HG02973 (cell line): ENCODE data around the gene RAMP3.
"Not testable (repeated sequence)": the region's sequence is repeated elsewhere in the genome, so short reads cannot be mapped to it uniquely, and the experiment has no call there.

Source experiments
- ATAC-seq: cut with Tn5 transposase; IDR thresholded peaks from one replicate; pipeline ENCODE4 v1.9.1; 2021; ENCODE audit warnings: moderate library complexity; ENCODE audit not compliant: unreplicated experiment

The RAMP3 gene

DNA sequence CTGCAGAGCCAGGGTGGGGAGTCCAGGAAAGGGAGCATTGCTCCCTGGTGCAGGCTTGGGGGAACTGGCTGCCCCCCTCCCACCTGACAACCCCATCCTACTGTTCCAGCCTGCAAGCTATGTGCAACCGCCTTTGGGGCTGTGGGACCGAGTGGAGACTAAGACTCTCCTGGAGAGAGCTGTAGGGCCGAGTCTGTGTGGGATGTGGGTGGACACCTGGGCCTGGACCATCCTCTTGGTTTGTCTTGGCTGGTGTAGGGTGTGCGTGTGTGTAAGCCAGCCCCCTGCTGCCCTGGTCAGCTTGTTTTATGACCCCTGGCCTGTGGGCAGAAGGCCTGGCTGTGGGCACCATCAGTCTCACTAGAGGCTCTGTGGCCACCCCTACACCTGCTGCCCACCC lies 1.6 kb upstream of the RAMP3 start:
- ATAC-seq: no peak

DNA sequence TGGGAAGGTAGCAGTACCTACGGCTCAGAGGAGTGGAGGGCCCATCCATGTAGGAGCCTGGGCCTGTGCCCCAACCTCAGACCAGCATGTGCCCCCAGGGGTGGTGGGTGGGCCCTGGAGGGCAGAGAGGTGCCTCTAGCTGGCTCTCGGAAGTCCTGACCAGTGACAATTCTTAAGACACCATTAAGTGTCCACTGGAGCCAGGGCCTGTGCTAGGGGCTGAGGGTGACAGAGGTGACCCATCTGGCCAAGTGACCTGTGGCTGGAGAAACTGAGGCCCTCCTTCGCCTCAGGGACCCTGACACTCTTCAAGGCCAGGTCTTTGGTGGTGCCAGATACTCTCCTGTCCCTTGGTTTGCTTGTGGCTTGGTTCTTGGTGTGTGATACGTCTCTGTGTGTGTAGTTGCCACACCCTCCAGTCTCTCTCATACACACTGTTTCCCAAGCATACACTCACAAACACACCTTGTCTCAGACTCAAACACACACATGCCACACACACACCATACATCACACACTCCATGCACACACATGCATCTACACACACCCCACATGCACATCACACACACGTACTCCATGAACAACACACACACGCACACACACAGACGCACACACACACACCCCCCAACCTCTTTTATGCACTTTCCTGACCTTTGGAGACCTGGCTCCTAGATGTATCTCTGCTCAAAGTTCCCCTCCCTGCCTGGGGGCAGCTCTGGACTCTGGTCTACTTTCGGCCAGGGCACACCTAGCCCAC lies 897 bp upstream of the RAMP3 start:
- ATAC-seq: no peak

DNA sequence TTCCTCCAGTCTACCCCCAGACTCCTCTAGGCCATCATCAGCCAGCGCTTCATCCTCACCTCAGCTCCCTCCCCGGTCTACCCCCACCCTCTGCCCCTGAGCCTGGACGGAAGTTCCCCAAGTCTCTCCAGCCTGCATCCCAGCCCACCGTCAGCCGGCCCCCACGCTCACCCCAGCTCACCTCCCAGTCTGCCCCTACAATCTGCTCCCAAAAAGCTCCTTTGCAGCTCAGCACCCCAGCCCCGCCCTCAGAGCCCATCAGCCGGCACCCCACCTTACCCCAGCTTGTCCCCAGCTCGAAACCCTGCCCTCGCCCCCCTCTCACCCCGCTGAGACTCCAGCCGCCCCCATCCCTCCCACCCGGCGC lies 322 bp upstream of the RAMP3 start:
- ATAC-seq: no peak

DNA sequence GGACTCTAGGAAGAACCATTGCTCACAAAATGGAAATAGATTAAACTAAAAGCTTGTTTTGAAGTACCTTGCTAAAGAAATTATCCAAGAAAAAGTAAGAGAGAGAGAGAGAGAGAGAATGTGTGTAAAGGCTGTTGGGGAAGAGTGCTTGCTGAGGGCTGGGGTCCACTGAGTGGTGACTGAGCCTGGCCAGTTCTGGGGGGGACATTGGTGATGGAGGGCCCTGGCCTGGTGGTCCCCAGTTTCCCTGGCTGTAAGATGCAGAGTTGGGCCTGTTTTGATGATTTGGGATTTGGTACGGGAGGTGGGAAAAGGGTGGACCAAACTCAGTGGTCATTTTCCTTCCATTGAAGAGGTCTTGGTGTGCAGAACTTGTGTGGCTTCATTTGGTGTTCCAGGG lies 880 bp downstream of the RAMP3 start:
- ATAC-seq: no peak

DNA sequence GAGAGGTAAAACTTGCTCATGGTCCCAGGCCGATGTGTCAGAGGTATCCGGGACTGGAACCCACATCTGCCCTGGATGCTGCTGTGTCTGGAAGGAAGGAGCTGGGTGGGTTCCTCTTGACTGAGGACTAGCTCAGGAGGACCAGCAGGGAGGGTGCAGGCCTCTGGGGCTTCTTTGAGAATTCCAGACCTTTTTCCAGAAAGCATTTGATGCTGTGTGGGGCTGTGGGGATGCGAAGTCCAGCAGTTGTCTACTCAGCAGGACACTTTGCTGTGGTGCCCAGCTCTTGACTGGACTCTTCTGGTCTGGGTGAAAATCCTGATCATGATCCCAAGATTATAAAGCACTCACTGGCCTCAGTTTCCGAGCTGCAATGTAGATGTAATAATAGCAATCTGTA lies 1.7 kb downstream of the RAMP3 start:
- no peak for ATAC-seq

DNA sequence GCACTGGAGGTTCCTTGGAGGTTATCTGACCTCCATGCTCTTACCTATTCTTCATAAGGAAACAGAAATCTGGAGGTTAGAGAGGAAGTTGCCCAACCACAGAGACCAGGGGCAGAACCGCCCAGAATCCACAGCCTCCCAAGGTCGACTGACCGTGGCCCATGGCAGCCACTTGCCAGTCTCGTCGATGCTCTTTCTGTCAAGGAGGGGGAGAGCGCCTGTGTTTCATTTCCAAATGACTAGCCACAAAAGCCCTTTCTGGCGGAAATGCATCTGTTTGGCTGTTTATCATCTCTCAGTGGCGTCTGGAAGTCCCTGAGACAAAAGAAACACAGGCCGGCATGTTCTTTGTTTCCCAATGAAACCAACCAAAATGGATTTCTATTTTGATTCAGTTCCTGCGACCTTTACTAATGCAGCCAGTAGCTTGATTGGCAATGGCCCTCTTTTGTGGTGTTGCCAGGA lies 2.9 kb downstream of the RAMP3 start:
- peak; percentile 53 for ATAC-seq

DNA sequence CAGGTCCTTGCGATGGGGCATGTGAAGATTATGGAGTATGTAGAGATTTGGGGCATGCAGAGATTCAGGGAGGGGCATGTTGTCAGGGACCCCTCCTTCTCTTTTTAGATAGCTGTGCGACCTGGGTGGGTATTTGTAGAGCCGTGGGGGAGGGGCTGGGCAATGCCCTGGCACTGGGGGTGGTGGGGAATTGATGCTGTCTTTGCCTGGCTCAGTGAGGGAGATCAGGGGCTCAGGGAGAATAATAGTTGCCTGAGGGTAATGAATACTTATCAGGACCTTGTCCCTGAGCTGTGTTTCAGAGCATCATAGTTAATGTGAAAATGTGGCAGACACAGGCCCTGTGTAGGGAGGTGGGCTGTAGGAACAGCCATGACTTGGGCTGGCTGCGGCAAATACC lies 3.5 kb downstream of the RAMP3 start:
- ATAC-seq: no peak

DNA sequence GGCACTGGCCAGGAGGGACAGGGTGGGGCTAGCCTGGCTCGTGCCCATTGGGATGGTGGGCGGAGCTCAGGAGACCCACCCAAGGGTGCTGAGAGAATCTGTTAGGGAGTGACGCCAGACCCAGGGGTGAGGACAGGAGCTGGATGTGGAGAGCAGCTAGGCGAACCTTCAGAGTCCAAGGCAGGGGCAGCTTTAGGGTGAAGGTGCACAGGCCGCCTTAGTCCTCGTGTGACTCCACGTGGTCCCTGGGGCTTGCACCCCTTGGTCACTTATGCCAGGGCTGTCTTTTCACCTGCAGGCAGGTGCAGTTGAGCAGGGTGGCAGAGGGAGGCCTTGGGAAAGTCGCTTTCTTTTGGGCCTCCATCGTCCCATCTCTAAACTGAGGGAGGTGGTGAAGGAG lies 4.3 kb downstream of the RAMP3 start:
- no peak for ATAC-seq

DNA sequence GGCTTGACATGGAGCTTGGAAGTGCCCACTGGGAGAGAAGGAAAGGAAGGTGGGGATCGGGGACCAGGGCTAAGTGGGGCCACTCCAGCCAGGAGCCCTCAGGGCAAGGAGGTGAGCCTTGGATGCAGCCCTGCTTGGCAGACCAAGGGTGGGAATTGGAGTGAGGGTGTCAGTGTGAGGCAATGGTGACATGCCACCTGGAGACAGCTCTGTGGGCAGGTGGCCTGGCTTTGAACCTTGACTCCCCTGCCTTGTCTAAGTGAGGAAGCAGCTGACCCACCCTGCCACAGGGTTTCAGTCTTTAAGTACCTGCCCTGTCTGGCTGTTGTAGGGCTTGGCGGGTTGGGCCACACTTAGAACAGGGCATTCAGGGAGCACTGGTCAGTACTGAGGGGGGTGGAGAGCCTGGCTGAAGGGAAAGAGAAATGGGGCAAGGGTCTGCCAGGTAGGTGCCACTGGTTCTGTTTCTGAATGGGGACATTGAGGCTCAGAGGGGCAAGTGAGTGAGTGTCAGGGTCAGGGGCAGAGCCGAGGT lies 4.8 kb downstream of the RAMP3 start:
- ATAC-seq: no peak

DNA sequence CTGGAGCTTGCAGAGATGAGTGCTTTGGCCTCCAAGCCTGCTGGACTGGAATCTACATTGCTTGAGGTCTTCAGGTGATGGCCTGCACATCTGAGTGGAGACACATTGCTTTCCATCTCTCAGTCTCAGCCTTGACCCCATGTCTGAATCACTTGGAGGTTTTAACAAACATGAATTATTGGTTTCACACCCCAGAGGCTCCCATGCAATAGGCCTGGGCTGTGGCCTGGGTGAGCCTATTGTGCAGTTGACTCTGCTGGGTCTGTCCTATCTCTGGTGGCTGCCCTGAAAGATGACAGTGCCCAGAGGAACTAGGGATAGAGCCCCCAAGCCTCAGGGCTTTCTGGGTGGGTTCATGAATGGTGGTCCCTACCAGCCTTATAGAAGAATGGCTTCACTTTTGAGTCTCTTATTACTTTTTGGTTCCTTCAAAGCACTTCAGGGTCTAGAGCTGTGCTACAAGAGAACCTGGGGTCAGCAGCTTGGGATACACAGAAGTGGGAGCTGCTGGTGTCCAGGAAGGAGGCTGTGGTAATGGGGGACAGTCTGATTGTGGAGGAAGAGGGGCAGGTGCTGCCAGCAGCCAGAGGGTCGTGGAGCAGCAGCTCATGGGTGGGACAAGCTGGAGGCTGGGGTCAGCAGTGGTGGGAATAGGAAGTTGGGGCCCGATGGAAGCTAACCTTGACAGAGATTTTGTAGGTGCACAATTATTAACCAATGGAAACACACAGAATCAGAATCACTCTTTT lies 5.5 kb downstream of the RAMP3 start:
- ATAC-seq: no peak

DNA sequence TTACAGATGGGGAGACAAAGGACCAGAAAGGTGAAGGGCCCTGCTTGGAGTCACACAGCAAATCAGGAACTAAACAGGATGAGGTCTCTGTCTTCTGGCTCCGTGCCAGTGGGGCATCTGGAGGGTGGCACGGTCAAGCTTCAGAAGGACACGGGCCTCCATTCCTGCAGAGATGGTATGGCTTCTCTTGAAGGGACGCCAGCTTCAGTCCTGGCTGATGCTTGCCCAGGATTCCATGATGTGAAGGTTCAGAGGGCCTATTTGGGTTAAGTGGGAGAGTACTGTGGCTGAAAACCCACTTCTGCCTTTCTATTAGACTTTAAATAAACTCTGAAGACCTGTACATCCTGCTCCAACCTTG lies 6.1 kb downstream of the RAMP3 start:
- ATAC-seq: no peak

DNA sequence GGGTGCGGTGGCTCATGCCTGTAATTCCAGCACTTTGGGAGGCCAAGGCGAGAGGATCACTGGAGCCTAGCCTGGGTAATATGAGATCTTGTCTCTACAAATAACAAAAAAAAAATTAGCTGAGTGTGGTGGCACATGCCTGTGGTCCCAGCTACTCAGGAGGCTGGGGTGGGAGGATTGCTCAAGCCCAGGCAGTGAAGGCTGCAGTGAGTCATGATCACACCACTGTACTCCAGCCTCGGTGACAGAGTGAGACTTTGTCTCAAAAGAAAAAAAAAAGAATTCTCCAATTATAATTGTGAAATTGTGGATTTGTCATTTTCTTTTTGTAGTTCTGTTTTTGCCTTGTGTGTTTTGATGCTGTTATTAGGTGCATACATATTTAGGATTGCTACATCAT lies 6.7 kb downstream of the RAMP3 start:
- not testable (repeated sequence) for ATAC-seq

DNA sequence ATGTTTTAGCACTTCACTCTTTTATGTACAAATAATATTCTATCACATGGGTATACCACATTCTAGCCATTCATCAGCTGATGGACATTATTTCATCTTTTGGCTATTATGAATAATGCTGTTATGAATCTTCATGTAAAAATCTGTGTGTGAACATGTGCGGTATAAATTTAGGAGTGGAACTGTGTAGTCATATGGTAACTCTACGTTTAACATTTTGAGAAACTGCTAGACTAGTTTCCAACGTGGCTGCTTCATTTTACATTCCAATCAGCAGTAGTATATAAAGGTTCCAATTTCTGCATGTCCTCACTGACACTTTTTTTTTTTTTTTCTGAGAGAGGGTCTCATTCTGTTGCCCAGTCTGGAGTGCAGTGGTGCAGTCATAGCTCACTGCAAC lies 8.3 kb downstream of the RAMP3 start:
- no peak for ATAC-seq

DNA sequence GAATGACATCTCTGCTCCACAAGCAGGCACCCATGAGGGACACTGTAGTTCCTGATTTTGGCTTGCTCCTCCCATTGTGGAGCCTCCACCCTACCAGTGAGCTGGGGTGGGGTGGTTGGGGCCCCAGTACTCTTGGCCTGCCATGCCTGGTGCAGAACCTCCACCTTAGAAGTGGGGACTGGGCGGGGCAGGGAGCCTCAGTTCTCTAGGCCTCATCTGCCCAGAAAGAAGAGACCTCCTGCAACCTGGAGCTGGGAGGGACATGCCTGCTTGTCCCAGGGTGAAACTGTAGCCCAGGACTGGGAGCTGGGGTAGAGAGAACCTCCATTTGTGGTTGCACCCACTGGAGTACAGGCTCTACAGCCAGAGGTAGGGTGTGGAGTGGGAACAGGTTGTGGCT lies 14.4 kb downstream of the RAMP3 start:
- no peak for ATAC-seq

DNA sequence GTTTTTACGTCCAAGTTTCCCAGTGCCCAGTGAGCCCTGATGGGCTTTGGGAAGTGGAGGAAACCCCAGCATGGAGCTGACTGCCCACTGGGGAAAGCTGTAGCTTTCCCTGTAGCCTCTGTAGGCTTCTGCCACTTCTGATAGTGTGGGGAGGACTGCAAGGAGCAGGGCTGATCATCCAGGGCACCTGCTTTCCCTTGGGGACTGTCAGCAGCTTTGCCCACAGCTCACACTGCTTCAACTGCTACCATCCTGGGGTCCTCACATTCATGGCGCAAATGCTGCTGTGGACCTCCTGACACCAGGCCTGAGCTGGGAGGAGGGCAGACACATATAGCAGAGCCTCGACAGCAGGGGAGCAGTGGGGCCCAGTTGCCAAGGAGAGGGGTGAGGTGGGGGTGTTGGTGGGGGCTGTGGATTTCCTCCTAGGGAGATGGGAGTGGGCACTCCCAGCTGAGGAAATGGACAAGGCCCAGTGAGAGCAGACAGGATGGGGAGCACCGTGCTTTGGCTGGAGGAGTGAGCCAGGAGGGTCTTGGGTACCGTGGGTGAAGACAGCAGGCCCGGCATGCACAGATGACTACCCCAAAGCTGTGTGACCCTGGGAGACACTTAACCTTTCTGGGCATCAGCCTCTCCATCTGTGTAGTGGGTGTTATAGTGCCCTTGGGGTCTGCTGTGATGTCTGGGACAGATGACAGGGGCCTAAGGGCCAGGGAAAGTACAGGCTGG lies 16.2 kb downstream of the RAMP3 start:
- no peak for ATAC-seq

DNA sequence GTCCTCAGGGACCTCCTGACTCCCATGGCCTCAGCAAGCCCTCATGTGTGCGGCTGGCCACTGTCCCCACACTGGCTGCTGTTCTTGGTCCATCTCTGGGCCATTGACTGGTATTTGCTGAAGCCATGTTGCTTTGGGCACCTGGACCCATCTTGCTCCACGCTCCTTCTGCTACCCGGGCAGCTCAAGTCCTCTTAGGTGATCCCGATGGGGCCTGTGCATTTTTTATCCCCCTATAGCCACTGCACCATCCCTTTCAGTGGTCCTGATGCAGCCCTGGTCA lies 16.7 kb downstream of the RAMP3 start:
- no peak for ATAC-seq

DNA sequence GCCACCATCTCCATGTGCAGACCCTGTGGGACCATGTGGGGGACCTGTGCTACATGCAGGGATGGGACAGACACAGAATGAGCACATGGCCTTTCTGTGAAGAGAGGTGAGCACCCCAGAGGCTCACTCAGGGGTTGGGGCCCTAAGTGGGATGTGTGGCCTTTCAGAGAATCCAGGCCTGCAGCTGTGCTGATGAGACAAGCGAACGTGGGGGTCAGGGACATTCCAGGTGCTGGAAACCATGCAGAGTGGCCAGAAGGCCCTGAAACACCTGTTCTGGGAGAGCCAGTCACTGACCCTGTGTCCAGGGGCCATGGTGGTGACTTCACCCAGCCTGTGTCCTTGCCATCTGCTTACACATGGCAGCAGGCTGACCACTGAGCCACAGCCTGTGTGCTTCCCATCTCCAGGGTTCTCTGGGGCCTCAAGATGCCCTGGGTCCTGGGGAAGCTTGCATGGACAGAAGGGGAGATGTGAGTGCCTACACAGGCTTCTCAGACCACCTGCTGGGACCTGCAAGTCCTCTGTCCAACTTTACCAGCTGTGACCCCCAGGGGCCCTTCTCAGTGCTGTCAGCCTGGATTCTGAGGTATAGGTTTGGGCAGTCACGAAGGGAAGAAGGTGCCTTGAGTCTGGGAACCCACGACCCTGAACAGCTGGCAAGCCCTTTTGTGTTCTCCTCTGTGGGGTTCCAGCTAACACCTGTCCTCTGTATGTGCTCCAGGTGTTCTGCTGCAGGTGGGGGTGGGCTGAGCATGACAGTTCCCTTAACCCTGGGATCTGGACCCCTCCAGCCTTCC lies 17.6 kb downstream of the RAMP3 start:
- no peak for ATAC-seq

DNA sequence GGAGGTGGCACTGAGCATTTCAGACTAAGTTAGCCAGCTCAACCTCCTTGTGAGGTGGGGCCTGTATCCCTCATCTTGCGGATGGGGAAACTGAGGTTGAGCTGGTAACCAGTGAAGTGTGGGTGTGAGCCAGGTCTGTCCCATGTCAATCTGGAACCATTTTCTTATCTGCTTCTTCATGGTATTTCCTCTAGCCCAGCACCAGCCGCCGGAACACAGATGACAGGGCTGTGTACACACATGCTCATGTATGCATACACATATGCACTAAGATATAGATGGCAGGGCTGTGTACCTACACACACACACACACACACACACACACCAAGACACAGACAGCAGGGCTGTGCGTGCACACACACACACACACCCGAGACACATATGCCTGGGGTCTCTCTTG lies 18.5 kb downstream of the RAMP3 start:
- ATAC-seq: no peak

DNA sequence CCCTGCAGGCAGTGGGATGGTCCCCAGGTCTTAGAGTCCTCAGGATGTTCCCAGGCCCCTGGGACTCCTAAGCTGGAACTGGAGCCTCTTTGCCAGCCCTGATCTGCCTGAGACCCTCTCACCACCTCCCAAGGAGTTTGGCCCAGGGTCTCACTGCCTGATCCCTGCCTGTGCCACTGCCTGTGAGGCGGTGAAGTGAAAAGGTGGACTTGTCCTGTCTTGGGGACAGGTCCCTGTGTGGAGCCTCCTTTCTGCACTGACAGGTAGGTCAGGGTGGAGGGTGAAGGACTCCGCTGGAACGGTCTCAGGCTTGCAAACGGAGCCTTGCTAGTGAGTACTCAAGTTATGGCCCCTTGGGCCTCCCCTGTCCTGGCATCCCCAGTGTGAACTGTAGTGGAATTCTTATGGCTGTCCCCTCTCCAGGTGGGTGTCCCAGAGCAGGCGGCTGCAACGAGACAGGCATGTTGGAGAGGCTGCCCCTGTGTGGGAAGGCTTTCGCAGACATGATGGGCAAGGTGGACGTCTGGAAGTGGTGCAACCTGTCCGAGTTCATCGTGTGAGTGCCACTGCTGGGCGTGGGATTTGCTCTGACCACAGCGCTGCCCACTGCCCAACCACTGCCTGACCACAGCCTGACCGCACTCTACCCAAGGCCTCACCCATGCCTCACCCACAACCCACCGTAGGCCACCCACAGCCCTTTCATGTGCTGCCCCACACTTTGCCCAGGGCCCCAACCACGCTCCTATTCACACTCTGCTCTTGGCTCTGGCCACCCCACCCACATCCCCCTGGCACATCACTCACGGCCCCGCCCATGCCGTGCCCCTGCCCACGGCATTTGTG lies 19.5 kb downstream of the RAMP3 start:
- ATAC-seq: no peak

DNA sequence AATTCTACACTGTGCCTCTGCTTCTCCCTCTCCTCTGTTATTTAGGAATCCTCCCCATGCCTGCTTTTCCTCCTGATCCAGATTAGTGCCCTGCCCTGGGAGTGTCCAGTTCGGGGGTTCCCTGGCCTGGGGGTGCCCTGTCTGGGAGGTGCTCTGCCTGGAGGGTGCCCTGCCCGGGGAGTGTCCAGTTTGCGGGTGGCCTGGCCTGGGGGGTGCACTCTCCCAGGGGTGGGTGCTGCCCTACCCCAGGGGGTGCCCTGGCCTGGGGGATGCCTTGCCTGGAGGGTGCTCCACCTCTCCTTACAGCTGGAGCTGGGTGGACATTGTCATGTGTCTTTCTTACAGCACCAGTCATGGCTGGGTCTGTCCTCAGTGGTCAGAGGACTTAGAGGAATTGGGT lies 20.2 kb downstream of the RAMP3 start:
- ATAC-seq: no peak
